Loucy (cell line): ENCODE measurements around the gene QDPR.

ENCODE experiments used
- EZH2phosphoT487 ChIP-seq: fragments of 200-600 bp; IDR thresholded peaks from 2 replicates; pipeline ENCODE4 v1.6.1; 2018; ENCODE audit warnings: antibody characterized with exemption, mild to moderate bottlenecking, moderate library complexity, borderline replicate concordance
- TF ChIP-seq, protein P1 (sequence below): fragments of 200-600 bp; sonication (generic); conservative IDR thresholded peaks from 2 replicates; pipeline ENCODE4 v1.5.1; 2014; ENCODE audit warnings: mild to moderate bottlenecking, antibody characterized with exemption, low read length

DNA sequence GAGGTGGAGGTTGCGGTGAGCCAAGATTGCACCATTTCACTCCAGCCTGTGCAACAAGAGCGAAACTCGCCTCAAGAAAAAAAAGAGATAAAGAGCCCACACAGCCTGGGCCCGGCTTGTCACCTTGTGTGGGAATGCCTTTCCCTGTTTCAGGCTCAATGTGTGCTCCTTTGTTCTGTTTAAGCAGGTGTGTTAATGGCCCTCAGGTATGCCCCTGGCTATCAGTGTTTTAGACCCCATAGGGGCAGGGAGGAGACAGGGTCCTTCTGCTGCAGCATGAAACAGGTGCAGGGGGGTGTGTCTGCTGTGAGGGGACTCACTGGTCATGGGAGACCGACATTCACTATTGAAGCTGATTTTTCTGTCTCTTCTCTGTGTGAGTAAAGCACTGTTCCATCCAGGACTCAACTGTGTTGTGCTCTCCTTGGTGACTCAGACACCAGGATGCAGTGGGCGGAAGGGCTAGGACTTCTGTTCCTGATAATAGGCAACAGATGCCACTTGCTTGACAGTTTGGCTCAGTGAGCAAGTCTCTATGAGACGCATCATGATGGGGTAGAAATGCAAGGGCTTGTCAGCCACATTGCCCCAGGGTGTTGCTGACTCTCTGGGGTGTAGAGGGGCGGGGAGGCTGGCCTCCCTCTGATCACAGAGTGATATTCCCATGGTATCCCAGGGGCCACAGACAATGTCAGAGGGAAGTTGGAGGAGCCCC is 49.5 kb upstream of the QDPR start:
- TF ChIP-seq, protein P1, sequence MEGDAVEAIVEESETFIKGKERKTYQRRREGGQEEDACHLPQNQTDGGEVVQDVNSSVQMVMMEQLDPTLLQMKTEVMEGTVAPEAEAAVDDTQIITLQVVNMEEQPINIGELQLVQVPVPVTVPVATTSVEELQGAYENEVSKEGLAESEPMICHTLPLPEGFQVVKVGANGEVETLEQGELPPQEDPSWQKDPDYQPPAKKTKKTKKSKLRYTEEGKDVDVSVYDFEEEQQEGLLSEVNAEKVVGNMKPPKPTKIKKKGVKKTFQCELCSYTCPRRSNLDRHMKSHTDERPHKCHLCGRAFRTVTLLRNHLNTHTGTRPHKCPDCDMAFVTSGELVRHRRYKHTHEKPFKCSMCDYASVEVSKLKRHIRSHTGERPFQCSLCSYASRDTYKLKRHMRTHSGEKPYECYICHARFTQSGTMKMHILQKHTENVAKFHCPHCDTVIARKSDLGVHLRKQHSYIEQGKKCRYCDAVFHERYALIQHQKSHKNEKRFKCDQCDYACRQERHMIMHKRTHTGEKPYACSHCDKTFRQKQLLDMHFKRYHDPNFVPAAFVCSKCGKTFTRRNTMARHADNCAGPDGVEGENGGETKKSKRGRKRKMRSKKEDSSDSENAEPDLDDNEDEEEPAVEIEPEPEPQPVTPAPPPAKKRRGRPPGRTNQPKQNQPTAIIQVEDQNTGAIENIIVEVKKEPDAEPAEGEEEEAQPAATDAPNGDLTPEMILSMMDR: no peak
- no peak for TF ChIP-seq EZH2phosphoT487
